HFF-Myc (cell line): Measurements from ENCODE around the gene ITGB2.

Experiments
- DNase-seq: peaks from one replicate; pipeline ENCODE4 v3.0.0-alpha.2; 2011; ENCODE audit warnings: low read depth; ENCODE audit errors: extremely low read depth
- H3K4me3 ChIP-seq: replicated peaks from 2 replicates; pipeline ENCODE4 v1.5.1; 2011; ENCODE audit warnings: low read depth, mild to moderate bottlenecking, control low read depth, low read length
- CTCF ChIP-seq: IDR thresholded peaks from 2 replicates; pipeline ENCODE4 v1.5.1; 2012; ENCODE audit warnings: mild to moderate bottlenecking, low read depth, low read length, control low read depth; ENCODE audit errors: missing control alignments

Gene ITGB2

GRCh38 chr21:44949161-44949778 is 28.6 kb upstream of the ITGB2 start:
- no peak overlapping the region for H3K4me3 ChIP-seq
- DNase-seq: no peak
- TF ChIP-seq CTCF: no peak

GRCh38 chr21:44948426-44949120 is 27.9 kb upstream of the ITGB2 start:
- TF ChIP-seq CTCF: no peak
- H3K4me3 ChIP-seq: no peak overlapping the region
- DNase-seq: no peak

- no peak overlapping the region for H3K4me3 ChIP-seq
- no peak for DNase-seq
- no peak for TF ChIP-seq CTCF
These were observed 27.2 kb upstream of the ITGB2 start for GRCh38 chr21:44947930-44948331.

GRCh38 chr21:44947111-44947929 is 26.6 kb upstream of the ITGB2 start:
- TF ChIP-seq CTCF: no peak
- DNase-seq: no peak
- H3K4me3 ChIP-seq: no peak overlapping the region

- no peak for TF ChIP-seq CTCF
- no peak for DNase-seq
- H3K4me3 ChIP-seq: no peak overlapping the region
These were observed 25.7 kb upstream of the ITGB2 start for GRCh38 chr21:44946254-44947041.

GRCh38 chr21:44944596-44944995 is 23.9 kb upstream of the ITGB2 start:
- DNase-seq: no peak
- no peak overlapping the region for H3K4me3 ChIP-seq
- TF ChIP-seq CTCF: no peak
